Stimulated activated CD4-positive, alpha-beta T cell treated with anti-CD3 and anti-CD28 coated beads, Interleukin-12 subunit alpha, Interleukin-12 subunit beta, amount 100 ng/mL, for 48 hours (primary cell): ENCODE measurements around the gene EIF2A.

Source experiments
- DNase-seq, 3 donors: peaks; one replicate each; pipeline ENCODE4 v3.0.0-alpha.2; 2020; ENCODE audit warnings: low read depth in 2 of 3, low spot score in 1 of 3

EIF2A gene

DNA sequence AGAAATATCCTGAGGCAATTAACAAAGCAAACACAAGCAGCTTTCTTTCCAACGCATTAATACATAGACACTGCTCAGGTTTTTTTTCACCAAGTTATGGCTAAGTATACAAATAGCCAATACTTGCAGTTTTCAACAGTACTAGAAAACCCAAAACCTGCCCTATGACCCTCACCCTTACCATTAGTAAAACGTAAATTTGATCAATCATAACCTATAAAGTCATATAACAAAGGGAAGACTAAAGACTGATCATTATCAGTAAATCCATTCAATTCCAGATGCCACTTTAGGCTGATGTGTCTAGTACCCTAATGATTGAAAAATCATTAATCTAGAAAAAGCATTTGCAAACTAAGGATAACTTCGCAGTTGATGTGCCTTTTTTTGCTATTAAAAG lies 3.5 kb upstream of the EIF2A start:
- no peak for DNase-seq

- DNase-seq = no peak
Measured at GRCh38 chr3:150543531-150543930, 3.1 kb upstream of the EIF2A start.

DNA sequence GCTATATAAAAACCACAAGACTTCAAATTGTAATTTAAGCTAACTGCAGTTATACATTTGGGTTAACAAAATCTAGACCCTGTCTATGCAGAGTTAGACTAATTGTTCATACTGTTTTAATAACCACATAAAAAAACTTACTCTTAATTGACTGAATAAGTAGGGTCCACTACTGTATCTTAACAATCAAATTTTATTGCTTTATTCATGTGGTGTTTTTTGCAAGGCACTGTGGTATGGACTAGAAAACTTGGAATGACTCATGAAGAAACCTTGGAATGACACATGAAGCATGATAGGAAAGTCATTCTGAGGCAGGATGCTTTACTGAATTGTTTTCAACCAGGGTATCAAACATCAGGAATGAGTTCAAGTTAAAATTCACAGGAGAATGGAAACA lies 2.5 kb upstream of the EIF2A start:
- DNase-seq = no peak

GRCh38 chr3:150544726-150545125 lies 1.9 kb upstream of the EIF2A start:
- no peak for DNase-seq

DNA sequence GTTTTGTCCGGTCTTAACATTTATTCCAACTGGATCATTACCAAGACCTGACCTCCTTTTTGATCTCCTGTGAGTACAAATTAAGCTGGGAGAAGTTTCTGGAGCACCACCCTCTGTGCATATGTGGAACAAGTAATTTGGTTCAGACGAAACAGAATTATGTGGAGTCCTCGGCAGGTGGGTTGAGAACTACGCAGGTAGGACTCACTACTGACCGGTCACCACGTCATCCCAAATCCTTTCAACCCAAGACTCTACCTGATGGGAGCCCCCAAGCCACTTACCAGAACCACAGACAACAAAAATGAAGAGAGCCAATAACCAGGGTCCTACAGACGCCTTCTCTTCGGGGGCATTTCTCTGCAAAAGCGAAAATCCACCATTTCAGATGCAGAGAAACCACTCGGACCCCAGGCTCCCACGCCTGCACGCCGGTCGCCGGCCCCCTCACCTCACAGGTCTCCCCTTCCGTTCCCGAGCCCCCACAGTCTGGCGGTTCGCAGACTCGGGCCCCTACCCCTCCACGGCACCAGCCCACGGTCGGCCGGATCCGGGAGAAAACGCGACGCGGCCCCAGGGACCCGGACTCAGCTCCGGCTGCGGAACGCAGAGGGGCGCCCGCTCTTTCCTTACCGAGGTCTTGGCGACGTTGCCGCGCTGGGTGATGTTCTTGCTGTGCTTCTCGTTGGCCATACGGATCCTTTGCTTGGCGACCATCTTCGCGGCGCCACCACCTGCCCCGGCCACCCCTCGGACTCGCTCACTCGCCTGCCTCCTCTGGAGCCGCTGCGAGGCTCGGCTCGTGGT lies 965 bp upstream of the EIF2A start:
- DNase-seq = peak; percentile 5 to 32 (median 6)

DNA sequence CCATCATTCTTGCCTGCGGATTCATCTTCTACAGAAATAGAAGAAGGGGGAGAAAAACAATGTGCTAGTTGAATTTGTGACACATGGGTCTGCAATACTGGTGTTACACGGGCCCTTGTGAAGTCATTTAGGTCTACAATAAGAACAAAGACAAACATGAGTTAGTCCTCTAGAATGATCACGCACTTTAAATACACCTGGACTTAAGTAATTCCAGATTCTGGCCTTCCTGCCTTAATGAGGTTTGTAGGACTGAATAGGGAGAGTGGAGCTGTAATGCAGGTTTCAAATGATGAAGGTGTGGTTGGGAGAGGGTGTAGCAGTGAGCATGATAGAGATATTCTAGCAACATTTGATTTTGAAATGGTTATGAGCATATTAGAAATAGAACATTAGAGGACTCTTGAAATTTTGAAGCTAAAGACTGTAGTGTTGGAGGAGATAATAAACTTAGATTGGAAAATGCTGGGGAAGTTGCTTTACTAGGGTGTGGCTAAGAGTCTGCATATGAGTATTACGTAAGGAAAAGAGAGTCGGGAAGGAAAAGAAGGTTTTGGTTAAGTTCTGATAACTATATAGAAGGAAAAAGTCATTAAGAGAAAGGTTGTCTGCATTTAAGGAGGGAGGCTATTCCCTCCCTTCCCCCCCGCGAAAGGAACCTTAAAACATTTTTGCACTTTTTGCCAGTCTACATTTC lies 606 bp downstream of the EIF2A start:
- DNase-seq = no peak

DNA sequence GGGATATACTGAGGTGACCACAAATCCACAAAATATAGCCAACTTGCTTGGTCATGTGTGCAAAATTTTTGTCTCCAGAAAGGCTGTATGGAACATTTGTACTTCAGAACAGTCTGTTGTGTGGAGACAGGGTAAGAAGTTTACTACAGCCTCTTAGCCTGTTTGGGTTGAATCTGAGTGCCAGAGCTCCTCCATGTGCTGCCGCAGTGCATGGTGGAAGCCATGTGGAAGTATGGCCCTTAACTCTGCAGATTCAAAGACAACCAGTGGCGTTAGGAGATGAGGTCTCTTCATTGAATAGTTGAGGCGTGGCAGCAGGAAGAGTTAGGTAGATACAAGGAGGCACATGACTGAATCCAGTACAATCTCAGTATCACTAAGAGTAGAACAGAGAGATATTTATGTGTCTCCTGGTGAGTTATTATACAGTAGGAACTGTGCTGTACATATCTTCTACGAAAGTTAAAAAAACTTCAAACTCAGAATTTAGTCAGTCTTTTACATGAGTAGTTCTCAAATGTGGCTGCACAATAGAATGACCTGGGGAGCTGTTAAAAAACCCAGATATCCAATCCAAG lies 9.4 kb downstream of the EIF2A start:
- DNase-seq = no peak

GRCh38 chr3:150556792-150557191 lies 10.2 kb downstream of the EIF2A start:
- DNase-seq = no peak

- no peak for DNase-seq
Measured at GRCh38 chr3:150557725-150558124, 11.1 kb downstream of the EIF2A start.

- no peak for DNase-seq
Measured at GRCh38 chr3:150564243-150564642, 17.7 kb downstream of the EIF2A start.

- no peak for DNase-seq
Measured at GRCh38 chr3:150567328-150567727, 20.7 kb downstream of the EIF2A start.

GRCh38 chr3:150577855-150578254 lies 31.3 kb downstream of the EIF2A start:
- no peak for DNase-seq

DNA sequence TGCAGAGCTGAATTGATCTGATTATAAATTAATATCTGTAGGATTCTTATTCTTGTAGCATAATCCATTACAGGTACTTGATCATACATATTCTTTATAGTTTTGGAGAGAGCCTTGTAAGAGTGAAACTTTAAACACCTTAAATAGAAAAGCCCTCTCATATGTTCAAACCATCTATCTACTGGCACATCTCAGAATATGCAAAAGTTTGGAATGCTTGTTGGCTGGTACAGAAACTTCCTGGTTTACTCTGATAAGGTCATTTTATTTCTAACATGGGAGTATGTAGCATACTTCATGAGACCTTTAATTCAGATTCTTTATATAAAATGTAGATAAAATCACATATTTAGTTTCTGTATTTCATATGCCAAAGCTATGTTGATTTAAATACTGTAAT lies 34.6 kb downstream of the EIF2A start:
- DNase-seq = no peak

DNA sequence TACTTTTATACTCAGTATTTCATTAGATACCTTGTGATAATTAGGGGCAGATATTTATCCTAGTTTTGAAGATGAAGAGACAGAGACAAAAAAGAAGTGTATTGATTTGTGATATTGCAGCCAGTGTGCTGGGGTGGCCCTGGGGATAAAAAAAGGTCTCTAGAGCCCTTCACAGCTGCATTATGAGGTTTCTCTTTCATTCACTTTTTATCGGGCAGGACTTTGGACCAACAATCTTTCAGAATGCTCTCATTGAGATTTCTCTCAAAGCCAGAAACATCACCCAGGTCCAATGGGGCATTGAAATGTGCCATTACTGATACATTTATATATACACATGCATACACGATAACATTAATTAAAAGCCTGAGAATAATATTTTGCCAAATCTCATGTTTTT lies 36.0 kb downstream of the EIF2A start:
- no peak for DNase-seq

DNA sequence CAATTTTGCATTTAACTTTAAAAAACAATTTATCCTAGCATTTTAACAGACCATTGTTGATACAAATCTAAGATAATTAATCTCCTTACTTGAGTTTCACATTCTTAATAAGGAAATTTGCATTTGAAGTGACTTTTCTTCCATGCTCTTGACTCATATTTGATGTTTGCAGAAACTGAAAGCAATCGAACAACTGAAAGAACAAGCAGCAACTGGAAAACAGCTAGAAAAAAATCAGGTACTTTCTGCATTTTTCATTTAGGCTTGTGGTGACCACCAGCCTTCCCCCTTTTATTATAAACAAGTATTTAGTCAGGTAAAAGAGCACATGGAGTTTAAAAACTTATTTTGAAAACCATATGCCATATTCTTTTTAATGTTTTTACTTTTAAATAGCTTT lies 36.4 kb downstream of the EIF2A start:
- DNase-seq = no peak

- no peak for DNase-seq
Measured at GRCh38 chr3:150588027-150588830, 41.6 kb downstream of the EIF2A start.

- no peak for DNase-seq
Measured at GRCh38 chr3:150589759-150590158, 43.2 kb downstream of the EIF2A start.

DNA sequence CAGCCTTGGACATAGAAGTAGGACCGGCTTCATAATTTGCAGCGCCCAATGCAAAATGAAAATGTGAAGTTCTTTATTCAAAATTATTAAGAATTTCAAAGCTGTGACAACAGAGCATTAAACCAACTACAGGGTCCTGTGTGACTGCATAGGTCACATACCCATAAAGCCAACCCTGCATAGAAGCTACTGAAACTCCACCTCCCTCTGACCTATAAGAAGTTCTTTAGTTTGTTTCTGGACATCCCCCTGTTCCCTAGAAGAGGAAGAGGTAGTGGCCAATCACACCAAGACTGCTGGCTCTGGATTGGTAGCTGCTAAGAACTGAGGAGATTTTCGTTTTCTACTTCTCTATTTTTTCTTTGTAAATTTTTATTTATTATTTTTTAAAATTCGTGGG lies 47.6 kb downstream of the EIF2A start:
- DNase-seq = no peak

DNA sequence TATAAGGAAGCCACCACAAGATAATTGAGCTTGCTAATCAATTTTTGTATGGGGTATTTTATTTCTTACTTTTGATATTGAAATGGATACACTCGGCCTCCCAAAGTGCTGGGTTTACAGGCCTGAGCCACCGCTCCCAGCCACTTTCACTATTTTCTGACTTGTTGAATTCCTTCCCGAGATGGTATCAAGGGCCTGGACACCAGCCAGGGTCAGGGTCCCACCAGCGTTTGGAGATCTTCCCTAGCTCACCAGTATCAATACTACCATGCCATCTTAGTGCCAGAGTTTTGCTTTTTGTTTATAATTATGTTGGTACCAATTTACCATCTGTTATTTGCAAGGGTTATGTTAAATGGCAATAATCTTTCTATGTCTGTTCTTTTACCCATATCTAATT lies 51.1 kb downstream of the EIF2A start:
- no peak for DNase-seq

DNA sequence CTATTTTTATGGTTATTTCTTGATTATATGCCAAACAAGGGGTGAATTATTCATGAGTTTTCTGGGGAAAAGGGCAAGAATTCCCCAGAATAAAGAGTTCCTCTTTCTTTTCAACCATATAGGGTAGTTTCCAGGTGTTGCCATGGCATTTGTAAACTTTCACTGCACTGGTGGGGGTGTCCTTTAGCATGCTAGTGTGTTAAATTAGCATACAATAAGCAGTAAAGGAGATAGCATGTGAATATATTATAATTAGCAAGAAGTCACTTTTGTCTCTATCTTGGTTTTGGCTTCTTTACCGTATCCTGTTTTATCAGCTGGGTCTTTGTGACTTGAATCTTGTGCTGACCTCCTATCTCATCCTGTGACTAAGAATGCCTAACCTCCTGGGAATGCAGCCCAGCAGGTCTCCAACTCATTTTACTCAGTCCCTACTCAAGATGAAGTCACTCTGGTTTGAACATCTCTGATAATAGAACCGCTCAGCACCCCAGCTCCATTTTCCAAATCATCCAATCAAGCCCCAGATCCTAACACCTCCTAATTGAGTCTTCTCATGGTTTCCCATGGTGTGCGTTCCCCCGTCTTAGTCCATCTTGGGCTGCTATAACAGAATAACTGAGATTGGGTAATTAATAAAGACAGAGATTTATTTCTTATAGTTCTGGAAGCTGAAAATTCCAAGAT lies 53.2 kb downstream of the EIF2A start:
- DNase-seq = no peak
